NCI-H128 (cell line): ENCODE results near the gene SPOCK3.
"Not testable (repeated sequence)": the region's sequence is repeated elsewhere in the genome, so short reads cannot be mapped to it uniquely, and the experiment has no call there.

ENCODE experiments used
- DNase-seq: peaks from one replicate; lab custom pipeline; 2025; ENCODE audit not compliant: unreplicated experiment; lab: John Stamatoyannopoulos, UW

The SPOCK3 gene

DNA sequence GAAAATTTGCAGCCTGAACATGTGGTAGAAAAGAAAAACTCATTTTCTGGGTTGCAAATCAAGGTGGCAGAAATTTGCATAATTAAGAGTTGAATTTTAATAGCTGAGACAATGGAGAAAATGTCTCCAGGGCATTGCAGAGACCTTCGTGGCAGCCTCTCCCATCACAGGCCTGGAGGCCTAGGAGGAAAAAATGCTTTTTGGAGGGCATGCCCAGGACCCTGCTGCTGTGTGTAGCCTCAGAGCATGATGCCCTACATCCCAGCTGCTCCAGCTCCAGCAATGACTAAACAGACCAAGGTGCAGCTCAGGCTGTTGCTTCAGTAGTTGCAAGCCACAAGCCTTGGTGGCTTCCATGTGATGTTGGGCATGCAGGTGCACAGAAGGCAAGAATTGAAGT, 266.1 kb downstream of the SPOCK3 start:
- DNase-seq: not testable (repeated sequence)

DNA sequence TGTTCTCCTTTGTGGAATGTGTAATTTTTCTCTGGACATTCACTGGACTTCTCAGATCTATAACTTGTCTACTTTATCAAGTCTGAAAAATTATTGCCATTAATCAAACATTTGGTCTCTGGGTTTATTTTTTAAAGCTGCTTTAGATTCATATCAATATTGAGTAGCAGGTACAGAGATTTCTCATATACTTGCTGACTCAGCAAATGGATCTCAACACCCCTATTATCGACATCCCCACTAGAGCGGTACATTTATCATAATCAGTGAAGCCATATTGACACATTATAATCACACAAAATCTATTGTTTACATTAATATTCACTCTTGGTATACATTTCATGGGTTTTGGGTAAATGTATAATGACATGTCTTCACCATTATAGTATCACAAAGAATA, 268.7 kb downstream of the SPOCK3 start:
- DNase-seq: no peak

DNA sequence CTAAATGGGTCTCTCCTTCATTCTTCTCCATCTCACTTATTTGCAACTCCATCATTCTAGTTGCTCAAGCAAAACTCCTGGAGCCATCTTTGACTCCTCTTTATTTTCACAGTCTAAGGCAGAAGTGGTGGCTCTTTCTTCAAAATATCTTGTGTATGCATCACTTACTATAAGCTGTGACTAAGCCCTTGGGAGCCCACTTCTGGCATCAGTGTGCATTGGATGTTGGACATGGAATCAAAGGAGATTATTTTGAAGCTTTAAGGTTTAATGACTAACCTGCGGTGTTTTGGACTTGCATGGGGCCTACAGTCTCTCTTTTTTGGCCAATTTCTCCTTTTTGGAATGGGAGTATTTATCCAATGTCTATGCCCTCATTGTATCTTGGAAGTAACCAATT, 276.8 kb downstream of the SPOCK3 start:
- no peak for DNase-seq

DNA sequence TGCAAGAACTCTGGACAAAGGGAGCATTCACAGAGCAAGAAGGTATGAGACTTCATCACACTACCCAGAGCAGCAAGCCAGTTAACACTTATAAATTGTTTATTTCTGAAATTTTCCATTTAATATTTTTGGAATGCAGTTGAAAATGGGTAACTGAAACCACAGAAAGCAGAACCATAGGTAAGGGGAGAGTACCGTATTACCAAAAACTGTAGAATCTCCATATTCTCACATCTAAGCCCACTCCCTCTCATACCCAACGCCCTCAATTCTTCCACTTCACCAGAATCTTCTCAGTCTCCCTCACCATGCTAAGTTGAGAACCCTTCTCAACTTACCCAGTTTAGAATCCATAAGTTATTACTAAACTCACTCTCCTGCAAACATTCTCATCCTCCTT, 277.8 kb downstream of the SPOCK3 start:
- DNase-seq: no peak

DNA sequence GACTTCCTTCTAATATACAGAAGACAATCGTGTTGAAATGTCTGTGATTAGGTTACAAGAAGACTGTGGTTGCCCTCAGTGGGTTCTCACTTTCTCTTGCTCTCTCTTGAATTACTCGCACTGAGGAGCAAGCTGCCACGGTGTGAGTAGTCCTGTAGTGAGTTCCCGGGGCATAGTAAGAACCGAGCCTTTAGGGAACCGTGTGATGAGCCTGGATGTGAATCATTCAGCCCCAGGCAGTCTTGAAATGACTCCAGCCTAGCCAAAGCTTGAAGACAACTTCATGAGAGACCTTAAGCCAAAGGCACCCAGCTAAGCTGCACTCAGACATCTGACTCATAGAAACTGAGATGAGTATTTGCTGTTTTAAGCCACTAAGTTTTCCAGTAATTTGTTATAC, 292.7 kb downstream of the SPOCK3 start:
- DNase-seq: no peak

DNA sequence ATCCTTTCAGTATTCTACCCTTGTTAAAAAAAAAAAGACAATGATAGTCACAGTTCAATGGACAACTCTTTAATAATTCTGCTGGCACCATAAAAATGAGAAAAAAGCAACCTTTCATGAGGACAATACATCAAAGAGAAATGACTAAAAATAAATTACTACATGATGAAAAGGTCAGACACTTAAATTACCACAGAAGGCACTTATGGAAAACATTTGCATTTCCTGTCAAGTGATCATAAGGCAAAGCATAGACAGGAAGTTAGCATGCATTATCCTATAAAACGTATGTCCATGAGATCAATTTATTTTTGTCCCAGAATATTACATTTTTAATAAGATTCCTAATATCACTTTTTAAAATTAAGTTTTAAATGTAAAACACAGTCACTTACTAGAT, 303.8 kb downstream of the SPOCK3 start:
- DNase-seq: no peak

DNA sequence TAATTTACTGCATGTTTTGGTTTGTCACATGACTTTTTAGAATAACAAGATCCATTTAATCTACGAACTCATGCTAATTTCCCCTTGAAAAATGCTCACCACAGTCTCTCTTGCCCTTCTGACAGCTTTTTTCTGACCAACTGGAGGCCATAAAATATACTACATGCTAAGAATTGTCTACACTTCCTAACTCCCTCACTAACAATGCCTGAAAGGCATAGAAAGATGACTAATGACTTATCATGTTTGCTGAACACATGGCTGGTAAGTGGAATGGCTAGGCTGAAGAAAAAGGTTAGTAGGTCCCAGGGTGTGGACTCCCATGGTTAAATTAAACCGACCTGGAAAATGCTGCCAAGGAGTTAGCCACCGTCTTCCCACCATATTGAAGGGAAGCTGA, 309.9 kb downstream of the SPOCK3 start:
- DNase-seq: no peak

DNA sequence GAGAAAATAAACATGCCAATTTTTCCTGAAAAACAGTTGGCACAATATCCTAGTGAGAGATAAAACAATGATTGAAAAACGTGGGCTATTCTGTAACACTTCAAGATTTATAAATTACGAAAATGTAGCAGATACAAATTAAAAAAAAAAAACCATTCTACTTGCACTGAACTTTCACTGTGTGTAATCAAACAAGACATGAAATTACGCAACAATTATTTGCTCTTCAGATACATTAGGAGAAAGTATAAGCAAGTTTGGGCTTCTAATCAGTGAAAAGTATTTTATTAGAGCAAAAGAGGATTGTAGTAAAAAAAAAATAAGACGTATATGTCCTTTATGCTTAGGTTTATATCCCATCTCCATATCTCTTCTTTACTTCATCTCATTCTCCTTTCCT, 320.4 kb downstream of the SPOCK3 start:
- no peak for DNase-seq

DNA sequence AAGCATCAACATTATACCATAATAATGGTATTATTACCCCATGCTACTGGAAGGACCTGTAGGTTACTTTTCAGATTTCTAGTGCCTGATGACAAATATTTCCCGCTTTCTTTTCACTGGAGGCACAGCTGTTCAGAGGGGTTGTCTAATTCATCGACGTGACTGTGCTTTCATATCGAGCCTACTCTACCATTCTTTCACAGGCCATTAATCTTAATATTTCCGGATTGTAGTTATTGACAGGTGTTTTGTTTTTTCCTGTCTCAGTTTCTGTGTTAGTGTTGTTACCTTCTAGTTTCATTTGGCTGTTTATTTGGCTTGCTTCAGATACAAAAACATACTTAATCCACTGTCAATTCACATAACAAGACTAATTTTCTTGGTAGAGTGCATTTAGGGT, 330.9 kb downstream of the SPOCK3 start:
- no peak for DNase-seq

DNA sequence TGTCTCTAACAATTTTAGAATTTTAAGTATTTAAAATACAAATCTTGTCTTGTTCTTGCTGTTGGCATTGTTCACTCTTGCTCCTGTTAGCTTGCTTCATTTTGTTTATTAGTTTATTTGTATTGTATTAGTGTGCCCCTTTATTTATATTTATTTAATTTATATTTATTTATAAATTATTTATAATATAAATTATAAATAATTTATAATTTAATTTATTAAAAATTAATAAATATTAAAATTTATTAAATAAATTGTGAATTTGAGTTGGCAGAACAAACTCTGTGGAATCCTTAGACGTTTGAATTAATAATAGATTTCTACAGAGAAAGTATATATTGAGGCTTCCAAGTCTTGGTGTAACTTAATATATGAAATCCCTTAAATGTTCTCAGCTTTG, 331.4 kb downstream of the SPOCK3 start:
- DNase-seq: no peak

DNA sequence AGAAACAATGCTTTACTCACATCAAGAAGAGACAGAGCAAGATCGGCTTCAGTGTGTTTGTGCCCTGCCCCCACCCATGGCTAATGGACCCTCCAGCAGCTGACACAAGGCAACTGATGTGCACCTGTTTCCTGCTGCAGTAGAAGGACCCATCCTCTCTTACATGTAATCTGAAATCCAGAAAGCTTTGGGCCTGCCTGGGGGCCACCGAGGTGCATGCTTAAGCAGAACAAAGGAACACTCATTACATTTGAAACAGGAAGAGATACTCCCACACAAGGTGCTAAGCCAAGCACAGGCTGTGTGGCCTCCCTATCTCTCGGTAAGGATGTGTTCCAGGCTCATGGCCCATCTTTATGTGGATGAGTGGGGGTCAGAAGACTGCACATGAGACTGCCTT, 338.0 kb downstream of the SPOCK3 start:
- no peak for DNase-seq

DNA sequence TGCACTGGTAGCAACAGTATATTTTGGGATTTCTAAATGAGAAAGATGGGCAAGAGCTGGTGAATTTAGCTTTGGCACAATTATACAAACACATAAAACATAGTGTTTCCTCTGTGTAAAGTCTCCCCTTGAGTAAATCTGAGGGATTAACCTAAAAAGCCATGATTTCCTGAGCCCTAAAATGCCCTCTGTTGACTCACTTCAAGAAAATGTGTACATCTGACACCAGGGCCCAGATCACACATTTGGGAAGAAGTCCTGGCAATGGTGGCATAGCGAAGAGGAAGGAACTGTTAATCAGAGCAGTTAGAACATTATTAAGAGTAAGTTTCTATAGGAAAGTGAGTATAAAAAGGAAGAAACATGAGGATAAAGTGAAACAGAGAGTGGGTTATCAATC, 338.5 kb downstream of the SPOCK3 start:
- DNase-seq: no peak

DNA sequence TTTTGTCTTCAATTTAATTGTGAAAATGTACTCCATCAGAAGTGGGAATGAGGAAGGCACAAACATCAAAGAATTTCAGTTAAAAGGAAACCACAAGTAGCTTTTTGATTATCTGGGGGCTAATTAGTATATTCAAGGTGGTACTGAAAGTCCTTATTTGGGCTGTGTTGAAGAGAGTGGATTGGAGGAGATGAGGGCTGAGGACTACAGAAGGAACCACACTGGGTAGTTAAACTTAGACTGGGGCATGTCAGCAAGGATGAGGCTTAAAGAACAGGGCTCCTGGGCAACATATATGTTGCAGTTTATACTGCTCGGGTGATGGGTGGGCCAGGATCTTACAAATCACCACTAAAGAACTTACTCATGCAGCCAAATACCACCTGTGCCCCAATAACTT, 346.8 kb downstream of the SPOCK3 start:
- no peak for DNase-seq

DNA sequence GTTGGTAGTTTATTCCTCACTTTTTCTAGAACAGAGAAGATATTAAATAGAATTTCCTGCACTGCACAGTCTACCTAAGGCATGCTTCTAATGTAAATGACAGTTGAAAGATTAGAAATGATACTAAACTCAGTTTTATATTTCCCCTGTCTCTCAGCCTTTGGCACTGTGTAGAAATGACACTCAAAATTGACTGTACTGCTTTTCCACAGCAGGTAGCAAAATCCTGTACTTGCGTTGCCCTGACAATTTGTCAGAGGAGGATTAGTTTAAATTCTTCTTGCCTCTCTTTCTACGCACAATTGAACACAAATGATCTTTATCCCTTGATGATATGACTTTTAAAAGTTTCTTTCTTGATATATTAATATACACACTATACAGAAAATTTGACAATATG, 347.6 kb downstream of the SPOCK3 start:
- no peak for DNase-seq

DNA sequence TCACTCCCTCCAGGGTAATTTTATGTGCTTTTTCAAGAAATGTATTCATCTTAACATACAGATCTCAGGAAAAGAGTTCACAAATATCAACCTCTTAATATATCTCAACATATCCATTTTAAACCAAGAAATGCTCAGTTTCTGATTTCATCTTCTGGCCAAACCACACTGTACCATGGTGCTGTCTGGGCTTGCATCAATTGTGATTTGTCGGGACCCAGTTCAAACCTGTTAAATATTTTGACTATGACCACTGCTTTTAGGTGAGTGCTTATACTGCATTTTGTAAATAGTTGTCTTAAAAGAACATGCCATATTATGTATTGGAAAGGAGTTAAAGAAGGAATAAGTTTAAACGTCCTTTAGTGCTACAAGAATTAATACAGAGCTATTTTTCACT, 352.1 kb downstream of the SPOCK3 start:
- no peak for DNase-seq

DNA sequence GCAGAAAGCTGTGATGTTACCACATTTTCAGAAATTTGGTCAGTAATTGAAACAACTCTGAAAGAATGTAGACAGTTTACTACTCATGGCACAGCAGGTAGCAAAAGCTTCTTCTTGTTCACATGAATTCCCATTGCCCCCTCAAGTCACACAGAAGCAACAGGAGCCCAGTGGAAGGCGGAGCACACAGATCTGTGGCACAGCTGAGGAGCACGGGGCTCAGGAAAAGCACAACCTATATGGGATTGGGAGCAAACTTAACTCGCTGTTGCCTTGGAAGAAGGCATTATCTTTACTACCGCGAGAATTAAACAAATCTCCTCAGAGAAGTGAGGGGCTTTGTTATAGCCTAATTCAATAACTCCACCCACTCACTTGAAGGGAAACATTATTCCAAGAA, 358.5 kb downstream of the SPOCK3 start:
- no peak for DNase-seq

DNA sequence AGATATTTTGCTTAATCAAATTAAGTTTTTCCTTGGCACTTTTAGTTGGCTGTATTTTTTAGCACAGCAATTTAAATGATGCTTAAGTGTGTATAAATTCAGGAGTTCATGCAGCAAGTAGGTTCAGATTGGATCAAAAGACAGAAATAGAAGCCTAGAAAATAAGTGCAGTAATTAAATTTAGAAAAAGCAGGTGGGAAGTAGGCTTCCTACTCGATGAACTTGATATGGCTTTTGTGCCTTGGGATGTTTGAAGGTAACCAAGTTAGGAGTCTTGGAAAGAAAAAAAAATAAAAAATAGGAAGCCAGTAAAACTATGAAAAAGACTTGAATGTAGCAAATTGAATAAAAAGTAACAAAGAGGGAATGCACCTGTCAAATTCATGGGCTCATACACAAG, 372.3 kb downstream of the SPOCK3 start:
- DNase-seq: no peak

DNA sequence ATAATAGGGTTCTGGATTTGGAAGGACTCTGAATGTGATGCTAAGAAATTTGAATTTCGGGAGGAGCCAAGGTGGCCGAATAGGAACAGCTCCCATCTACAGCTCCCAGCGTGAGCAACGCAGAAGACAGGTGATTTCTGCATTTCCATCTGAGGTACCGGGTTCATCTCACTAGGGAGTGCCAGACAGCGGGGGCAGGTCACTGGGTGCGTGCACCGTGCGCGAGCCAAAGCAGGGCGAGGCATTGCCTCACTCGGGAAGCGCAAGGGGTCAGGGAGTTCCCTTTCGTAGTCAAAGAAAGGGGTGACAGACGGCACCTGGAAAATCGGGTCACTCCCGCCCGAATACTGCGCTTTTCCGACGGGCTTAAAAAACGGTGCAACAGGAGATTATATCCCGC, 383.9 kb downstream of the SPOCK3 start:
- DNase-seq: not testable (repeated sequence)

DNA sequence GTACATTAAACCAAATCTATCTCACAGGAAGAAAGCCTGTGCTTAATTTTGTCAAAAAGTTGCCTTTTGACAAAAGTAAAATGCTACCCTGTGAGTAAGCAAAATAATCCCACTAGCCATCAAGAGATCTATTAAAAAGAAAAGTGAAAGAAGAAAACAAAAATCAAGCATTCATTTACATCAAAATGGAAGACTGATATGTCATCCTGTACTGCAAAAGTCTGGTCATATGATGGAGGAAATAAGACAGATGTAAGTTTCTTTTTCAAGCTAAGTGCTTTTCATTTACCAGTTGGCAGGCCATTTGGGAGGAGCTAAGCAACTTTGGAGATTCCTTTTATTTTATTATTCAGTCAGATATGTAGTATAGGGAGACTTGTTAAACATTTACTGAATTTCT, 387.4 kb downstream of the SPOCK3 start:
- DNase-seq: no peak

DNA sequence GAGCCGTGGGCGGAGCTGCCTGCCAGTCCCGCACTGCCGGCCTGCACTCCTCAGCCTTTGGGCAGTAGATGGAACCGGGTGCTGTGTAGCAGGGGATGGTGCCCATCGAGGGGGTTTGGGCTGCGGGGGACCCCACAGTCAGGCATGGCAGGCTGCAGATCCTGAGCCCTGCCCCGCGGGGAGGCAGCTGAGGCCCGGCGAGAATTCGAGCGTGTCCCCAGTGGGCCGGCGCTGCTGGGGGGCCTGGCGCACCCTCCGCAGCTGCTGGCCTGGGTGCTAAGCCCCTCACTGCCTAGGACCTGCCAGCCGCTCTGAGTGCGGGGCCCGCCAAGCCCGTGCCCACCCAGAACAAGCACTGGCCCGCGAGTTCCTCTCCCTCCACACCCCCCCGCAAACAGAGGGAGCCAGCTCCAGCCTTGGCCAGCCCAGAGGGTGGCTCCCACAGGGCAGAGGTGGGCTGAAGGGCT, 391.5 kb downstream of the SPOCK3 start:
- DNase-seq: no peak

DNA sequence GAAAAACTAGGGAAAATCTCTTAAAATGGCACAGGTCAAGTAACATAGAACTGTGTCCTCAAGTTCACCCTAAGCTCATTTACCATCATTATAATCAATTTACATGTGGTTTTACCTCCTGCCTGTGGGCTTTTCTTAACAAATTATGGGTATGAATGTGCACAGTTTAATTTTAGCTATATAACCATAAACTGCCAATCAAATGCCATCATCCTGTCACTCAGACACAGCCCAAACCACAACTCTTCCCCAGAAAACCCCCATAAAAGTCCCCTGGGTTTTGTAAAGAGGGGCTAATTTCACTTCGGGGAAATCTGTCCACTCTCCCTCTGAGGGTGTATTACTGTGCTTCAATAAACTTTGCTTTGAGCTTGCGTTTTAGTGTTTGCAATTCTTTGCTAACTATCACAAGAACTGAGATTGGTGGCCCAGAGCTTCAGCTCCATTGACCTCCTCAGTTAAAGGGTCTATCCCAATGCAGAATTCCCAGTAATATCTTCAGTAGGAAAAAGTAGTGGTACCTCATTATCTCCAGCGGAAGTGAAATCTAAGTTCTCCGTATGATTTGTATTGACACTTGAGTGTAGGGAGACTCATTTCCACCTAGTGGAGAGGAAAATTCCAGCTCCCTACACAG, 394.6 kb downstream of the SPOCK3 start:
- no peak for DNase-seq

DNA sequence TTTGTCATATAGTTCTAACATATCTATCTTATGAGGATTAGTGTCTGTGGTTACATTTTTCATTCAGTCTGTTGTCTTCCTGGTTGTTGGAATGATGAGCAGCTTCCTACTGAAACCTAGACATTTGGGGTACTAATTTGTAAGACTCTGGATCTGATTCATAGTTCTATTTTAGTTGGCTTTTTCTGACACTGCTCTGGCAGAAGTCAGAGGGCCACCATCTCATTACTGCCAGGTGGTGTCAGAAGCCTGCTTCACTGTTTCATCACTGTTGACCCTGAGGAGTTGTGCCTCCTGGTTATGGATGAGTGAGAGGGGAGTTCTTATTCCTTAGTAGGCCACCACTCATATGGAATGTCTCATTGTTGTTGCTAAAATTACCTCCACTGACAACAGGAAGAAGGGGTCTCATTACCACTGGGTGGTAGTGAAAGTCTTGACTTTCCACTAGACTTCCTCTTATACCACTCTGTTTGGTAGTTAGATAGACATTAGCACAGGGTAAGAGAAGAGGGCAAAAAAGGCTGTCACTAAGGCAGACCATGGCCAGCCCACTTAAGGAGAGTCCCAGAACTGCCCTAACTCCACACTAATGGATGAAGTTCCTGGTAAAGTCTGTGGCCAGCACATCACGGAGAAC, 395.2 kb downstream of the SPOCK3 start:
- DNase-seq: no peak

DNA sequence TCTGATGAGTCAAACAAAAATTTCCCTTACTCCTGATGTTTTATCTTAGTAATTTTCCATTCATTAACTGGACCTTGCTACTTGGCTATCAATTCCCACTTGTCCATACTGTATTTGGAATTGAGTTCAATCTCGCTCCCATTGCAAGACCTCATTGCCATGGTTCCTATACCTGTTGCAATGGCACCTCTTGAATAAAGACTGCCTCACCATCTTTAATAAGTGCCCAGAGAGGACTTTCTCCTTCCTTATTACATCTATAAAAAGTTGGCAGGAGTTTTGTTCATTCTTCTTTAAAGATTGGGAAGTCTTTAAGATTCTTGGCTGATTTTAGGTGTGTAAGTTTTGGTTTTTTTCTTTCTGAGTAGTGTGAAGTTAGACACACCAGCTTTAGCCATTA, 397.4 kb downstream of the SPOCK3 start:
- no peak for DNase-seq
